CD4-positive, alpha-beta T cell treated with Interleukin-6 for 4 hours (primary cell): ENCODE results near the gene TDRD6.
A peak's percentile ranks its signal among the peaks of the same experiment; 100 is the strongest.
"Not testable (repeated sequence)": the region's sequence is repeated elsewhere in the genome, so short reads cannot be mapped to it uniquely, and the experiment has no call there.

Experiments
- DNase-seq: peaks from one replicate; pipeline ENCODE4 v3.0.0-alpha.2; 2020; ENCODE audit warnings: mixed read lengths

TDRD6 gene, protein sequence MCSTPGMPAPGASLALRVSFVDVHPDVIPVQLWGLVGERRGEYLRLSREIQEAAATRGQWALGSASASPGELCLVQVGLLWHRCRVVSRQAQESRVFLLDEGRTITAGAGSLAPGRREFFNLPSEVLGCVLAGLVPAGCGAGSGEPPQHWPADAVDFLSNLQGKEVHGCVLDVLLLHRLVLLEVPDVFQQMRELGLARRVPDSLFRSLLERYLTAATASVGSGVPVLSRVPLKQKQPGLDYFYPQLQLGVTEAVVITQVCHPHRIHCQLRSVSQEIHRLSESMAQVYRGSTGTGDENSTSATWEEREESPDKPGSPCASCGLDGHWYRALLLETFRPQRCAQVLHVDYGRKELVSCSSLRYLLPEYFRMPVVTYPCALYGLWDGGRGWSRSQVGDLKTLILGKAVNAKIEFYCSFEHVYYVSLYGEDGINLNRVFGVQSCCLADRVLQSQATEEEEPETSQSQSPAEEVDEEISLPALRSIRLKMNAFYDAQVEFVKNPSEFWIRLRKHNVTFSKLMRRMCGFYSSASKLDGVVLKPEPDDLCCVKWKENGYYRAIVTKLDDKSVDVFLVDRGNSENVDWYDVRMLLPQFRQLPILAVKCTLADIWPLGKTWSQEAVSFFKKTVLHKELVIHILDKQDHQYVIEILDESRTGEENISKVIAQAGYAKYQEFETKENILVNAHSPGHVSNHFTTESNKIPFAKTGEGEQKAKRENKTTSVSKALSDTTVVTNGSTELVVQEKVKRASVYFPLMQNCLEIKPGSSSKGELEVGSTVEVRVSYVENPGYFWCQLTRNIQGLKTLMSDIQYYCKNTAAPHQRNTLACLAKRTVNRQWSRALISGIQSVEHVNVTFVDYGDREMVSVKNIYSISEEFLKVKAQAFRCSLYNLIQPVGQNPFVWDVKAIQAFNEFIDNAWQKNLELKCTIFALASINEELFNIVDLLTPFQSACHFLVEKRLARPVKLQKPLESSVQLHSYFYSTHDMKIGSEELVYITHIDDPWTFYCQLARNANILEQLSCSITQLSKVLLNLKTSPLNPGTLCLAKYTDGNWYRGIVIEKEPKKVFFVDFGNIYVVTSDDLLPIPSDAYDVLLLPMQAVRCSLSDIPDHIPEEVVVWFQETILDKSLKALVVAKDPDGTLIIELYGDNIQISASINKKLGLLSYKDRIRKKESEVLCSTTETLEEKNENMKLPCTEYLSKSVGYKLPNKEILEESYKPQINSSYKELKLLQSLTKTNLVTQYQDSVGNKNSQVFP (N-terminal part only)

DNA sequence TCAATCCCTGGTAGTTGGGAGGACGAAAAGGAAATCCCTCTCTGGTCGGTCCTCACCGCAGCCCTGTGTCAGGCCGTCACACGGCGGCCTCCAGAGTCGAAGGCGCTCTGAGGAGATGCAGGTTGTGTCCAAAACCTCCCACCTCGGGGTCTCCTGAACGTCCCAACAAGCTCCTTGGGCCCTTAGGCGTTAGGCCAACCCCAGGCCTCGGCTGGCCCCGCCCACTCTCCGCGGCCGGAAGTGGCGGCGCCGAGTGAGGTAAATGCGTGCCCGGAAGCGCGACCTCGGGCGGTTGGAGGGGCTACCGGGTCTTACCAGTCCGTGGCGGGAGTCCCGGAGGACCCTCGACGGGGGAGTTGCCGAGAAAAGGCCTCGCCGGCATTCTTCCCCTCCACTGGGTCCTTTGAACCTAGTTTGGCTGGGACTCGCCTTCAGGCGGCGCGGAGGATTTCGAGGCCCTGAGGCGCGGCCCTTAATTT is at the start of gene TDRD6:
Gene TDRD6, plus strand, starts transcription at position 267 of the 479 bp plus-strand sequence. CDS start 244 bp downstream, outside the sequence.
- DNase-seq, result no peak

DNA sequence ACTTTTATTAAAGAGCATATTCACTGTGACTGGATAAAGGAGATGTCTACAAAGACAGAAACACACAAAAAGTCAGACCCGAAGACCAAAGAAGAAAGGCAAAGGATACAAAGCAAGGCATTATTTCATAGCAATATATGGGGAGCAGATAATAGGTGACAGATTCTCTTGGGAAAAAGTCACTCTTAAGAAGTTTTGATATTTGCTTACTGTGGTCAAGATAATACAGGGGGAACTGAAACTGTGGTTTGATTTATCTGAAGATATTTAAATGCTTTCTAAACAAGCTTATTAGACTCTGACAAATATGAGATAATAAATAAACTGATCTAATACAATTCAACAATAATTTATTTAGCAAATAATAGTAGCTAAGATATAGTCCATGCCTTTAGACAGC is 49.8 kb upstream of the TDRD6 start:
- no peak for DNase-seq

DNA sequence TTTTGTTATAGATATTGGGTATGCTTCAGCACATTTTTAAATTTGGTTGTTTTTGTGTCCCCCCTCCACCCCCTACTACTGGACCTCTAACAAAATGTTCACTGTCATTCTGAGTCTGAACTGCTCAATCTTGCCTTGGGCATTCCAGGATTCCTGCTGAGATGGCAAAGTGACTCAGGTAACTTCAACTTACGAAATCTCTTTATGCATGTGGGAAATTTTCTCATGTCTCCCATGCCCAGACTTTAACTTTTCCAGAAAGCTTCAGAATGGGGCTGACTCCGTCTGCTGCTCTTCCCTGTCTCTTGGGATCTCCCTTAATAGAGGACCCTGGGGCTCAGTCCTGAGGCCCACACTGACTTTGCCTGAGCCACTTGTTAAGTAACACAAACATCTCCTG is 49.0 kb upstream of the TDRD6 start:
- no peak for DNase-seq

DNA sequence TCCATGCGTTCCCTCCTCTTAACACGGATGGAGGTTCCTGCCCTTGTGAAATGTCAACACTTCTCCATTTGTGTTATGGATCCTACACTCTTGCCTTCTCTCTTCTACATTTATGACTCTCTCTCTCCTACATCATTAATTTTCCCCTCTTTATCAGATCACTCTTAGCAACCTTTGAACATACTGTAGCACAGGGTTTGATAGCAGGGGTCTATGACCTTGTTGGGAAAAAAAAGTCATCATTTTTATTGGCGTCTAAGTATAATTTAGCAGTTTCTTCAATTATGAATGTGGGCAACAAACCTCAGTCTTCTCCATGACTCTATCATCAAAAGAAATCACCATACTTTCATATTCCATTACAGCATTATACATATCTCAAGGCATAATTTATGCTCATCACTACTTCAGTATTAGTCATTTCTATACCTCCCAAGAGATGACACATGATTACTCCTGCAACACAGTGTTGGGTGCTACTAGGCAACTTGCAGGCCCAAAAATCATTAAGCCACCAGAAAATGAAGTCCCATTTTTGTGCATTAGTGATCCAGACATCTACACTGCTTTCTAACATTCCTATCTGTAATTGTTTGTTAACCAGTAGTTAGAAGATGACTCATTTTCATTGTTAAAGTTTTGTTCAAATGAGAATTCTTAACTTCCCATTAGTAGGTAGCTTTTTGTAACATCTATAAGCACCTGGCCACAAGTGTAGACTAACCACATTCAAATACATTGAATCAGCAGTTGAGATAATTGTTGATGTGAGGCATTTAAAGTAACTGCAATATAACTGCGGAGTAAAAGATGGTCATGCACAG is 44.5 kb upstream of the TDRD6 start:
- DNase-seq, result no peak

DNA sequence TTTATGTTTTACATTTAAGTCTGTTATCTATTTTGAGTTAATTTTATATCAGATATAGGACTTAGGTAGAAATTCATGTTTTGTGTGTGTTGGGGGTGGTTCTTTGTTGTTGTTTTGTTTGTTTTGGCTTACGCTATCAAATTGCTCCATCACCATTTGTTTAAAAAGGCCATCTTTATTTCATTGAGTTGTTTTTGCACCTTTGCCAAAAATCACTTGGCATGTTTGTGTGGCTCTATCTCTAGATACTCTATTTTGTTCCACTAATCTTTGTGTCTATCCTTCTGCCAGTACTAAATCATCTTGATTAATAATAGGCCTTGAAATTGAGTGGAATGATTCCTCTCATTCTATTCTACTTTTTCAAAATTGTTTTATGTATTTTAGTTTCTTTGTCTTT is 42.4 kb upstream of the TDRD6 start:
- no peak for DNase-seq

DNA sequence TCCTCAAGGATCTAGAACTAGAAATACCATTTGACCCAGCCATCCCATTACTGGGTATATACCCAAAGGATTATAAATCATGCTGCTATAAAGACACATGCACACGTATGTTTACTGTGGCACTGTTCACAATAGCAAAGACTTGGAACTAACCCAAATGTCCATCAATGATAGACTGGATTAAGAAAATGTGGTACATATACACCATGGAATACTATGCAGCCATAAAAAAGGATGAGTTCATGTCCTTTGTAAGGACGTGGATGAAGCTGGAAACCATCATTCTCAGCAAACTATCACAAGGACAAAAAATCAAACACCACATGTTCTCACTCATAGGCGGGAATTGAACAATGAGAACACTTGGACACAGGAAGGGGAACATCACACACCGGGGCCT is 39.6 kb upstream of the TDRD6 start:
- DNase-seq, result not testable (repeated sequence)

DNA sequence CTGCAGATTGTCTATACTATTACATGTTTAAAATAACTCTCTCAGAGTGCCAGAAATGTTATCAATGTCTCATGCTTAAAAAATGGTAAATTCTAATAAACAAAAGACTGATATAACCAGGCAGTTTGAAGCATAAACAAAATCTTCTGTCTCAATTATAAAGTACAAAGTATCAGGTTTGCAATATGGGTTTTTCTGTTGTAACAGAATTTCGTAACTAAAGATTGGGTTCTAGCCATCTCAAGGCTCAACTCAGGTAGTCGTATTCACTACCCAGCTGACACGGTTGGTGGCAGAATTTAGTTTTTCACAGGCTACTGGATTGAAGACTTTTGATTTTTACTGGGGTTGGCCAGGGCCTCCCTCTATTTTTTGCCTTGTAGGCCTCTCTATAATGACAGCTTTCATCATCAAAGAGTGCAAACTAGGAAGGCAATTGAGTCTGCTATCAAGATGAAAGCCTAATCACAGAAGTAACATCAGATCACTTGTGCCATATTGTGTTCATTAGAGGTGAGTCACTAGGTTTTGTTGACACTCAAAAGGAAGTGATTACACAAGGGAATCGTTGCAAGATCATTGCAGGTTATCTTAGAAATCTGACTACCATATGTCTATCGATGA is 38.7 kb upstream of the TDRD6 start:
- DNase-seq, result no peak

DNA sequence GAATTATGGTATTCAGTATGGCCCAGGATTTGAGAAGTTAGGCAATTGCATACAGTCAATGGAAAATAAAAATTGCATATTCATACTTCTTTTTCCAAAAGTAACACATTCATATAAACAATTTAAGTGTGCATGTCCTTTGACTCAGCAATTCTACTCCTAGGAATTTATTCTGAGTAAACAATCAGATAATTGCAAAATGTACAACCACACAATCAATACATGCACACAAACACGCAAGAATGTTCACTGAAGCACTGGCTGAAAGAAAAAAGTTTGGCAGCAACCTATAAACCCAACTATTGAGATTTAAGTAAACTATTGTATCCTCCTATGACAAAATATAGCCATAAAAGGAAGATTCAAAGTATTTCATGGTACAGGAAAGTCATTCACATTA is 36.7 kb upstream of the TDRD6 start:
- DNase-seq, result no peak

DNA sequence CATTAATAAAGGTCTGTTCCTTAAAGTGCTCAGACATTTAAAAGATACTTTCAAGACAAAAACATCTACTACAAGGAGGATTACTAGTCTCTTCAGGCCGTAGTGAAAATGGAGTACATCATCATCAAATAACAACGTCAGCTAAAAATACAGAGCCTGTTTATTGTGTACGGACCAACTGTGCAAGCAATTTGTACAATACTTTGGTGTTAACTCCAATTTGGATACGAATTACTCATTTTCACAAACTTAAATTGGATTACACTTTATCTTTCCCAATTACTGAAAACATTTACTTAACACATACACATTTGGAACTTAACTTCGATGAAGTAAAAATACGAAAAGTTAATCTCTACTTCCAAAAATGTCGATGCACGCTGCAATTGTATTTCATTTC is 35.9 kb upstream of the TDRD6 start:
- DNase-seq, result no peak

DNA sequence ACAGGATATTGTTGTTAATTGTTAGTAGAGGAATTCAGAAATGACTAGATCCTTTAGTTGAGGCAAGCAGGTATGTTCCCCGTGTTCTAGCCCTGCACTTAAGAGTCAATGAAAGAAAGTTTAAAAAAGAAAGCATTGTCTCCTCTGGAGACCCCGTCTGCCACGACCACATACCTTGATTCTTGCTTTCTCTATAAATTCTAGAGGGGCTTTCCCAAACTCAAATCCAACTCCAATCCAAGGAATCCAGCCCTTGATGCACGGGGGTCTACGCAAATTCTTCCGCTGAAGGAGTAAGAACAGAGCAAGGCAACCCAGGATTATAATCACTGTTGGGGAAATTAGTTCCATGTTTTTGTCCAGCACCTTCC is 35.5 kb upstream of the TDRD6 start:
- no peak for DNase-seq

DNA sequence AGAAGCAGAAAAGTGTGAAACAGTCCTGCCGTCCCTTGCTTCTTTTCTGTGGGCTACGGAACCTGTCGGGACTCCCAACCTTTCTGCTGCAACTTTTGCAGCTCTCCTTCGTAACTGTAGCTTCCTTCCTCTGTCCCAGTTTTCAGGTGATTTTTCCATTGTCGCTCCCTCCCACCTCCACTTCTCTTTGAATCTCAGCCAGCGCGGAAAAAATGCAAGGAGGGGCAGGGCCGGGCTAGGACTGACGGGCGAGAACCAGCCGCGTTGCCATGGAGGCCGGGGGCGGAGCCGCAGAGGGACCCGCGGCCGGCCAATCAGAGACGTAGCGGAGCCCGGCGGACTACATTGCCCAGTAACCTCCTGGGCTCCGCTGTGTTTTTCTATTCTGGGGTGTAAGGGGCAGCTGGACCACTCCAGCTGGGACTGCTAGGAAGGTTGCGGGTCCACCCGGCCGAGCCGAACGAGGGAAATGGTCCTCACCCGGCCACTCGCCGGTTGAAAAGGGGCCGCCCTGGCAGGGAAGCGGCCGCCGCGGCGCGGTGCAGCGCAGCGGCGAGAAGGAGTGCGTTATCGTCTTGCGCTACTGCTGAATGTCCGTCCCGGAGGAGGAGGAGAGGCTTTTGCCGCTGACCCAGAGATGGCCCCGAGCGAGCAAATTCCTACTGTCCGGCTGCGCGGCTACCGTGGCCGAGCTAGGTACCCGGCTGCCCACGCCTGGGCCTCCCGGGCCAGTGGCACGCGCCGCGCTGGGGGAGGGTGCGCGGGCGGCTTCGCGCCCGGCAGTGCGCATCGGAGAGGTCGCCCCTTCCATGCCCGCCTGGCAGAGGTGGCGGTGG is 34.9 kb upstream of the TDRD6 start, which contains the start of the genes CYP39A1 and SLC25A27:
Gene CYP39A1, minus strand, starts transcription at position 216 of the 836 bp plus-strand sequence. CDS start 236 bp downstream, outside the sequence.
Gene SLC25A27, plus strand, starts transcription at position 373 of the 836 bp plus-strand sequence. Its CDS starts 218 bp downstream, at position 591.
- peak; percentile 79 for DNase-seq

DNA sequence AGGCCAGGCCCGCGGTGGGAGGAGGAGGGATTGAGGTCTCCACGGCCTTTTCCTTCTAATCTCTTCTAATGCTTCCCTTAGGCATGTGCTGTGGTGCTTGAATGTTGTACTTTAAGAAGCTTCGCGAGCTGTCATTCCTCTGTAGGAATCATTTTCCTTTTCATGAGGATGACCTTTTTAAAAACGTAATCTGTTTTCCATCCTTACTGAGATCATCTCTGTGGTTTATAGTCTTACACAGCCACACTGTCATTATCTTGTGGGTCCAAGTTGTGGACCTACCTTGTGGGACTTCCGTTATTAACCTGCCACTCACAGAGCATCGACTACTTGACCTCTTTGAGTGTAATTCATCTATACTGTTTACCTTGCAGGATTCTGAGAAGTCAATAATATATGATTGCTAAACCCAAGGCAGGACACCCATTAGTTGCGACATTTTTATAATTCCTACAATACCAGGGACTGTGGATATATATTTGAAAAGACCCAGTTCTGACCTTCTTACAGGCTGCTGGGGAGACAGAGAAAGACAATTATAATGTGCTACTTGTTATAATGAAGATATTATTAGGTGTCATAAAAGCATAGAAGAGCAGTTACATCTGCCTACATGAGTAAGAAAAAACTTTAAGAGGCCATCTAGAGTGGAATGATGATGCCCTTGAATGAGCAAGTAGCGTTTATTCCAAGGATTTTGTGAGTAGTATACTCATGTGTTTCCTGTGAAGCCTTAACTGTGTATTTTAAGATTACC is 34.1 kb upstream of the TDRD6 start:
- no peak for DNase-seq

DNA sequence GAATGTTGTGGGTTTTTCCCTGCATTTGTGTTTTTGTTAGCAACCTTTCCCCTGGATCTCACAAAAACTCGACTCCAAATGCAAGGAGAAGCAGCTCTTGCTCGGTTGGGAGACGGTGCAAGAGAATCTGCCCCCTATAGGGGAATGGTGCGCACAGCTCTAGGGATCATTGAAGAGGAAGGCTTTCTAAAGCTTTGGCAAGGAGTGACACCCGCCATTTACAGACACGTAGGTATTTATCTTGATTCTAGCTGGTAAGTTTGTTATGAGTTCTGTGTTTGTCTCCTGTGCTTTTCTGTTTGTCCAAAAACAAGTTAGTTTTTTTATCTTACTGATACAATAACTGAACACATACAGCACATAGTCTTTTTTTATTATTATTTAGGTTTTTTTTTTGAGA is 31.9 kb upstream of the TDRD6 start:
- no peak for DNase-seq

DNA sequence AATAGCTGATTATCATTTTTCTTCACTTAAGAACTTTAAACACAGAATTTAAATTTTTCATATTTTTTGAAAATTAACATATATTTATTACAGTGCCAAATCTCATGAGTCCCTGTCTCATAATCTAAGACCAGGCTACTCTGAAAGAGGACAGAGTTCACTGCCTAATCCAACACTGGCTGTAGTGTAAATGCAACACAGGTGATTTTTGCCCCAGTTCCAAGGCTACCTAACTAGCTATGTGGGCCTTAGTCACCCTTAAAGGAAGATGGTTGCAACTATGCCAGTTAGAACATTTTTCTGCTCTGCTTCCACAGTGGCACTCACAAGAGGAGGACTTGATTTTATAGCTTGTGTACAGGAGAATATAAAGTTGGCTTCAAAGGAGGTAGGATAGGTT is 30.0 kb upstream of the TDRD6 start:
- no peak for DNase-seq

DNA sequence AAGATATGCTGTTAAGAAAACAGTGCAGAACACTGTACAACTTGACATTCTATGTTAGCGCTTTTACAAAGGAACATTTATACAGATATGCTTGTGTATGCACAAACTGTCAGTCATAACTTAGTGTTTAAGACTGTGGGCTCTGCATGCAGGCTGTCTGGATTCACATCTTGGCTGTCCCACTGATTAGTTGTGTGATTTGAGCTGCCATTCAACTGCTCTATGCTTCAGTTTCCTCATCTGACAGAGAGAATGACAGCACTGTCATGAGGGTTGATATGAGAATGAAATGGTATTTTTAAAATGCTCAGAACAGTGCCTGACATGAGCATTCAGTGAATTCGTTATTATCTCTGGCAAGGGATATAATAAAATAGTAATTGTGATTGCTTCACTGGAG is 26.2 kb upstream of the TDRD6 start:
- no peak for DNase-seq

DNA sequence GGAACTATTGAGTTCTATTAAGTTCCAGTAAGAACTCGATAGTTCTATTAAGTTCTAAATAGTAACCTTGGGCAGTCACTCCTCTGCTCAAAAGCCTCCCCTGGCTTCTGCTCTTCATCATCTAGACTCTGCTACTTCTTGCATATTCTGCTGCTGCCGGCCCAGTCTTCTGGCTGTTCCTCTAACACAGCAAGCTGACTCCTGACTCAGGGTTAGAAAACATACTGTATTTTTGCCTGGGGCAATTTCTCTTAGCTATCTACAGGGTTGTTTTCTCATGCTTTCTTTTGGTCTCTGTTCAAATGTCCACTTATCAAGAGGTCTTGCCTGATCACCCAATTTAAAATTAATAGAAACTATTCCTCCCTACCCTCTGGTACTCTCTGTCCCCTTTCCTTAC is 20.3 kb upstream of the TDRD6 start:
- no peak for DNase-seq

DNA sequence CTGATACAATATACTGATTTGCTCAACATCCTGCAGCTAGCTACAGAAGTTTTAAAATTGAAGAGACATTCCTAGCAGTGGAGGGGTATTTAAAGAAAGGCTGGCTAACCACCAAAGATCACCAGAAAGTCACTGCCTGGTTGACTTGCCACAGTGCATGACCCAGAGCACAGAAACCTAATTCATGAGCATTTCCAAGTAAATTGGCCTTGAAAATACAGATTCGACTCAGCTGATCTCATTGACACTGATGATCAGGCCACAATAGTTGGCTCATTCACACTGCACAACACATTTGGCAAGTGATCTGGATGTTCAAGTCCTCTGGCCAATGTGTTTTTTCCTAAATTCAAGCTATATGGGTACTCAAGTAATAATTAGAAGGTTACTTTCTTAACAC is 13.3 kb upstream of the TDRD6 start:
- DNase-seq, result no peak

DNA sequence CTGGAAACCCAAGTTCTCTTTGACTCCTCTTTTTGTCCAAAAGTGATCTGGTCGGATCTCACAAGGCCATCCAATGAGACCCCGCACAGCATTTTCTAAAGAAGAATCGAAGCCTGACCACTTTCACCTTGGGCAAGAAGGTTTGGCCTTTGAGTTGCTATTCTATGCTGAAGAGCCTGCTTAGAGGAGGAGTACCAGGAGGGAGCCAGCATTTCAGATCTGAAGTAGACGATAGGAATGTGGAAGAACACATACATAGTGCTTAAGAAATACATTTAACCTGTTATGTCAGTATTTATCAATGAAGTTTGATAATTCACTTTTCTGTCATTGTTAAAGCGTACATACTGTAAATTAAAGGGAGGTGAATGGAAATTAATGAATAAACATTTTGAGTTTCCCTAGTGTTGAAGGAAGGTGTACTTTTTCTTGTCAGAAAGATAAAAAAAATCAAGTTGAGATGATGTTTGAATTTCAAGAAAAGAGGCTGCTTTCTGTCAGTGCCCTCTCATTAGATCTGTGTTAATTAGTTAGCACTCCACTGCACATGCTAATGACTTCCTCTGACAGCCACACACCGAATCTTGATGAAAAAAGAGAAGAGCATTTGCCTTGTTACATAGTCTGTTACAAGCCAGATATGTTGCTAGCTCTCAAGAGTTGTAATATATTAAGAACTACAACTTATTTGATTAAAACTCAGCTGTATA is 10.9 kb upstream of the TDRD6 start:
- DNase-seq, result no peak

DNA sequence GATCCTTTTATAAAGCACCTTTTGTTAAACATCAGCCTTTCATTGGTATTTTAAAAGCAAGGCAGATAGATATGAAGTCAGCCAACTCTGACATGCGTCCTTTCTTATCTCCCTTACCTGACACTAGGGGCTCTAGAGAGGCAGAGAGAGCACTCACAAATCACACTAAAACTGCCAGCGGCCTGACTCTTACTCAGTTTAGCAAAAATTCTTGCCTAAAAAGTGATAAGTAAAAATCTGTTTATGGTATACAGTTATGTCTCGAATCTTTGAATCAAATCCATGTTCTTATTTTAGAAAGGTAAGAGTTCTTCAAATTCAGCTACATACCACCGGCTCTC is 10.4 kb upstream of the TDRD6 start:
- no peak for DNase-seq
